Left ventricle myocardium inferior (tissue), 1 donor: ENCODE measurements around the gene ZNF649. TPM values are rescaled to one million over a fixed set of nuclear protein-coding genes. Genes with fewer than 3 reads are reported as not detected.

Source experiments
- DNase-seq: peaks from one replicate; pipeline ENCODE4 v3.0.0-alpha.2; 2020
- H3K27ac ChIP-seq: fragments of 200-600 bp; replicated peaks from 2 replicates; pipeline ENCODE4 v1.8.0; 2021
- H3K27me3 ChIP-seq: fragments of 200-600 bp; 2 replicates; pipeline ENCODE4 v1.8.0; 2021; ENCODE audit warnings: low read depth
- H3K36me3 ChIP-seq: fragments of 200-600 bp; 2 replicates; pipeline ENCODE4 v1.8.0; 2021
- H3K4me1 ChIP-seq: fragments of 200-600 bp; 2 replicates; pipeline ENCODE4 v1.8.0; 2021
- H3K4me3 ChIP-seq: fragments of 200-600 bp; 2 replicates; pipeline ENCODE4 v1.8.0; 2021; ENCODE audit warnings: mild to moderate bottlenecking, moderate library complexity
- H3K9me3 ChIP-seq: fragments of 200-600 bp; replicated peaks from 2 replicates; pipeline ENCODE4 v1.8.0; 2021
- CTCF ChIP-seq: fragments of 200-600 bp; IDR thresholded peaks from 2 replicates; pipeline ENCODE4 v1.8.0; 2021; ENCODE audit warnings: antibody characterized with exemption, mild to moderate bottlenecking, borderline replicate concordance
- intact Hi-C: fragments of 100-400 bp; cut with micrococcal nuclease; formaldehyde crosslinking; loops from one replicate; pipeline ENCODE4 v1.11.0; 2022
- total RNA-seq: library from RNA; stranded (reverse); fragmentation: NEBNext Ultra II Directional; extraction: Animal tissue kit (Norgen Biotek cat#: 25700); gene quantifications from one replicate; pipeline ENCODE4 v1.2.1, GENCODE V29; 2021
- donor health status: DM: no; HTN: yes; CAD: no; lungs with severe emphysema.

The ZNF649 gene
- total RNA-seq, 1 donor from 2014 or later, result 7.5 TPM

- Histone ChIP-seq H3K27me3 (no peaks in the 10 kb centered on the region), H3K4me3 (no peak overlapping the region), H3K27ac (no peak overlapping the region), H3K9me3 (peaks cover 47% of the 10 kb centered on the region), H3K4me1 (peaks cover 16% of the 10 kb centered on the region), H3K36me3 (peaks cover 74% of the 10 kb centered on the region)
- no peak for DNase-seq
- intact Hi-C loops, result no loop called here
- no peak for TF ChIP-seq CTCF
These were observed 27.1 kb upstream of the ZNF649 start for GRCh38 chr19:51931921-51932320.

GRCh38 chr19:51927859-51928258 is 23.0 kb upstream of the ZNF649 start:
- H3K36me3 ChIP-seq, result peaks cover 34% of the 10 kb centered on the region
- peaks cover 23% of the 10 kb centered on the region for H3K4me1 ChIP-seq
- H3K27me3 ChIP-seq, result no peaks in the 10 kb centered on the region
- DNase-seq, result no peak
- intact Hi-C loops, result no loop called here
- H3K4me3 ChIP-seq, result peak overlapping the region; percentile 95
- no peak for TF ChIP-seq CTCF
- peak overlapping the region; percentile 98 for H3K27ac ChIP-seq
- H3K9me3 ChIP-seq, result peaks cover 28% of the 10 kb centered on the region

- peak; percentile 37 for TF ChIP-seq CTCF
- intact Hi-C loops, result no loop called here
- Histone ChIP-seq H3K27me3 (no peaks in the 10 kb centered on the region), H3K27ac (peak within 1 kb of the TSS; percentile 98), H3K4me3 (peak within 1 kb of the TSS; percentile 95), H3K36me3 (peaks cover 26% of the 10 kb centered on the region), H3K9me3 (peaks cover 29% of the 10 kb centered on the region), H3K4me1 (peaks cover 23% of the 10 kb centered on the region)
- DNase-seq, result peak; percentile 87
These were observed 22.2 kb upstream of the ZNF649 start, which contains the start of gene ZNF613 for GRCh38 chr19:51926784-51927741. TSS of gene ZNF613 (plus strand) at chr19:51927472. CDS start at chr19:51936221, 8,749 bp downstream.

- Histone ChIP-seq H3K4me1 (peaks cover 23% of the 10 kb centered on the region), H3K4me3 (peak overlapping the region; percentile 95), H3K27me3 (no peaks in the 10 kb centered on the region), H3K27ac (peak overlapping the region; percentile 98), H3K9me3 (peaks cover 36% of the 10 kb centered on the region), H3K36me3 (peaks cover 19% of the 10 kb centered on the region)
- intact Hi-C loops, result no loop called here
- no peak for TF ChIP-seq CTCF
- DNase-seq, result no peak
These were observed 21.6 kb upstream of the ZNF649 start for GRCh38 chr19:51926426-51926783.

GRCh38 chr19:51921949-51922348 is 17.1 kb upstream of the ZNF649 start:
- TF ChIP-seq CTCF, result no peak
- Histone ChIP-seq H3K4me1 (peaks cover 8% of the 10 kb centered on the region), H3K36me3 (peaks cover 5% of the 10 kb centered on the region), H3K9me3 (peaks cover 81% of the 10 kb centered on the region), H3K4me3 (no peak overlapping the region), H3K27ac (no peak overlapping the region), H3K27me3 (no peaks in the 10 kb centered on the region)
- intact Hi-C loops, result no loop called here
- DNase-seq, result no peak
